ENCODE results near the gene DDX18.

DNA sequence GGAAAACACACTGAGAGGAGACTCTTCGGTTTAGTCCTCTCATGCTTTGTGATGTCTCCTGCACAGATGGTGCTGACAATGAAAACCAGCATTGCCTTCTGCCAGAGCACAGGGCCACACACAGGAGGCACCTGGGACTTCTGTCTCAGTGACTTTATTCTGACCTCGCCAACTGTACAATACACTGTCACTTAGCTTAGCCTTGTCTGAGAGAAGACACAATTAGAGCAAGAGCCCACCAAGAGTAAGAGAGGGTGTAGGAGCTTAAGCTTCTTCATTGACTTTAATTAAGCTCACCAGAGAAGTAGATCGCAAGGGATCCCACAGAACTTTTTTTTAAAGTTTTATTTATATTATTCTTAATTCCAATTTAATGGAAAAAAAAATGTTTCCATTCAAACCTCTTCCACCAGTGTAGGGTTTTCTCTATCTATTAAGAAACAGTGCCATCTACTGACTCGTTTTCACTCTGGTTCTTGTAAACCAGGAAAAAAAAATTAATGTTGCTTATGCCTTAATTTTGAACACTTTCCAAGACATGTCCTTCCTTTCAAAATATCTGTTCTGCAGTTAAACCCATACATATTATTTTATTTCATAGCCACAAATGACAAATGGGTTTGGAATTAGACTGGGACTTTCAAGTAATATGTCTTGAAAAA lies 42.4 kb upstream of the DDX18 start:
- TF ChIP-seq FOXM1 (IDR thresholded peaks at IDR 0.05; ENCODE audit: borderline replicate concordance, low read depth) (no peak), CEBPB (IDR thresholded peaks at IDR 0.05) (no peak)

Data from Ishikawa (cell line).